Cerebellar nuclear complex (tissue), 1 donor: Measurements from ENCODE around the gene MMP12.

ENCODE experiments used
- DNase-seq, 2 experiments: peaks; one replicate each; lab custom pipeline; 2025; lab: John Stamatoyannopoulos, UW

MMP12 gene

GRCh38 chr11:102850973-102851745 lies 23.6 kb downstream of the MMP12 start:
- DNase-seq = no peak

DNA sequence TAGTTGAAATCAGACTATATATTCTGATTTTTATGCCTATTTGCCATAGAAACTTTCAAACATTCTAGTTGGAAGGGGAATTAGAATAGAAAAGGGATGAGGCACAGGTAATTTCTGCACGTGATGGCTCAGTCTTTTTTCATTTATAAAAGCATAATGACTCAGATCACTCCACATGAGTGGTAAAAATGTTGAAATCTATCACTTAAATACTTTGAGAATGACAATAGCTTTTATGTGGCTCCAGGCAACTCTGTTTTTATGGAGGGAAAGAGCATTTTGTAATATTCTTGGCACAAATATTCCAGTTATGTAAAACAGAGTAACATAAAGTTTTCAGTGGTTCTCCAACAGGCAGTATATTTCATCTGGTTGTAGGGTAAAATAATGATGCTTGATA lies 25.5 kb downstream of the MMP12 start:
- DNase-seq = no peak

- DNase-seq = no peak
These were observed 28.5 kb downstream of the MMP12 start for GRCh38 chr11:102846292-102846691.

GRCh38 chr11:102843489-102843888 lies 31.3 kb downstream of the MMP12 start, which contains the start of gene MMP3:
Gene MMP3, minus strand, starts transcription at chr11:102843609. Its CDS starts 63 bp downstream, at chr11:102843546.
- no peak for DNase-seq

- no peak for DNase-seq
These were observed 31.9 kb downstream of the MMP12 start for GRCh38 chr11:102842930-102843329.

- no peak for DNase-seq
These were observed 34.8 kb downstream of the MMP12 start for GRCh38 chr11:102840018-102840417.

DNA sequence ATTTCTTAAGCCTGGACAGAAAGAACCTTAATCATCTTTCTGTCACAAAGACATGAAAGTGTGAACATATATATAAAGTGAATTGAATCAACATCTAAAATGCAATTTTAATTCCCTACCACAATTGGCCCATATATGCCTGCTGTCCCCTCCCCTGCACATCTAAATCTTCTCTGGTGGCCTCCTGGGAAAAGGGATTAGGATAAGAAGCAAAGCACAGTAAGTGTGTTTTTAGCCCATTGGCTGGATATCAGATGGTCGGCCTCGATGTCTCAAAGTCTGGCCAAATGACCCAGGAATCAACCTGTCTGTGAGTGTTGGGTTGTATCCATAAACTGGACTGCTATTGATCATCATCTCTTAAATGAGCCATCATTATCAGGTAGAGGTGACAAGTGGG lies 37.1 kb downstream of the MMP12 start:
- no peak for DNase-seq

DNA sequence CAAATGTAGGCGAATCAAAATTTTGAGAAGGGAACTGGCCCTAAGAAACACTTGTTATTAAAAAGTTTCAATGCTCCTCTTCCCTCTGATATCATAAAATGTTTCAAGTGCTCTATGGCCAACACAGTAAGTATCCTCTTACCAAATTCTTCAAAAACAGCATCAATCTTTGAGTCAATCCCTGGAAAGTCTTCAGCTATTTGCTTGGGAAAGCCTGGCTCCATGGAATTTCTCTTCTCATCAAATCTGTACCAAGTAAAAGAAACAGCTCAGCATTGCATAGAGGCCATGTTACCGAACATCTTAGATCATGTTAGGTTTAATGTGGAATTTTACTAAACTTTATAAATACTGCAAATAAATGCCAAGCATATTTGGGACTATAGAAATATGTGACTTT lies 37.6 kb downstream of the MMP12 start:
- no peak for DNase-seq

DNA sequence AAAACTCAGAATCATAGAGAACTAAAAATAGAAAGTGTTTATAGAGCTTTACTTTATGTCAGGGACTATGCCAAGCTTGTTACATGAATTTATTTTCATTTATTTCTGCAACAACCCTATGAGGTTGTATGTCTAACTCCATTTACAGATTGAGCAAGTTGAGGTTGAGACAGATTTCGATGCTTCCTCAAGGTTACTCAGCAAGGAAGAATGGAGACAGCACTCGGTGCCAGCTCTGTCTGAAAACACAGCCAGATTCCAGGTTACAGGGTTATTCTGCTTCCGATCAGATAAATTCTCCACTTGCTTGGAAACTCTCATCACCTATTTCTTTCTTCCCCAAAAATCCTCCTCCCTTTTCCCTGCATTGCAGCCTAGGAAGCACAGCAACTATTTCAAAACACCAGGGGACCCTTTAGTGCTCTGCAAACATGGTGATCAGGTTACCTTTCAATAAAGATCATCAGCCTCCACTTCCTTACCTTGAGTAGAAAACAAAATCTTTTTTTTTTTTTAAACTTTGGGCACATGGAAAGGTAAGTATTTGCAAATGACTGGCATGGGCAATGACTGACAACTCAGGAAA lies 38.4 kb downstream of the MMP12 start:
- no peak for DNase-seq

- no peak for DNase-seq
These were observed 41.1 kb downstream of the MMP12 start for GRCh38 chr11:102833731-102834130.

- DNase-seq = no peak
These were observed 42.2 kb downstream of the MMP12 start for GRCh38 chr11:102832612-102833011.

GRCh38 chr11:102831489-102832440 lies 43.0 kb downstream of the MMP12 start:
- no peak for DNase-seq

DNA sequence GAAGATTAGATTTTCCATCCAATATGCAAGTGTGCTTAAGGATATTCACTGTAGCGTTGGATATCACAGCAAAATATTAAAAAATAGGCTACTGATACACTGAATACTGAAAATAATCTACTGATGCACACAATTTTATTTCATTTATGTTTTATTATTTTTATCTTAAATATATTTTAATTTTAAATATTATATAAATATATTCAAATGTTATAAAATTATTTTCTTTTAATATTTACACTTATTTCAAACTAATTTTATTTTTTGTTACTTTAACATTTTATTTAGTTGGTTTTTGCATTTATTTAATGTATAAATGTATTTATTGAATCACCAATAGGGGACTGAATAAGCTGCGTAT lies 43.7 kb downstream of the MMP12 start:
- DNase-seq = no peak

GRCh38 chr11:102830001-102830727 lies 44.6 kb downstream of the MMP12 start:
- no peak for DNase-seq

DNA sequence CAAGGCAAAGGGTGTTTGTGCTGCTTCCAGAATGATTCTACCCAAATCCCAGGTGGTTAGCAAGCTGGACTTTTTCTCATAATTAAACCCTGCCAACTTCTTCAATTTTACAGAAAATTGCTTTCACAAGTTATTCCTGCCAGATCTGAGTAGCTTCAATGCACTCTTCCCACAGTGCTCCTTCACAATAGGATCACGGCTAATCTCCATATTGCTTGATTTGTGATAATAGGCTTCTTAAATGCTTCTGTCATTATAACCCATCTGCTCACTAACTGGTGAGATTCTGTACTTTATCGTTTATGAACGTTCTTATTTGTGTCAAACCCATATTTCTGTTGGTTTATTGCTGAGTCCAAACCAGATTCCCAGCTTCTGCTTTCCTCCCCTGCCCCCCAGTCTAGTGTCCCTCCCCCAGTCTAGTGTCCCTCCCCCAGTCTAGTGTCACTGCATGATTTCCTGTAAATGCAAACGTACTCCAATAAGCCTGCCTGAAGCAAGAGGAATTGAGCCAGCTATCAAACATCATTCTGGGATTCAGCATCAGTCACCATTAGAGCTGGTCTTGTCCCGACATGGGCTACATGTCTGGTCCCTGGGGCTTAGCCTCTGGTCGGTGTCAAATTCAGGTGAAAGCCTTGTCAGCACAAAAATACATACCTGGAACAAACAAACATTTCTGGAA lies 45.3 kb downstream of the MMP12 start:
- no peak for DNase-seq

DNA sequence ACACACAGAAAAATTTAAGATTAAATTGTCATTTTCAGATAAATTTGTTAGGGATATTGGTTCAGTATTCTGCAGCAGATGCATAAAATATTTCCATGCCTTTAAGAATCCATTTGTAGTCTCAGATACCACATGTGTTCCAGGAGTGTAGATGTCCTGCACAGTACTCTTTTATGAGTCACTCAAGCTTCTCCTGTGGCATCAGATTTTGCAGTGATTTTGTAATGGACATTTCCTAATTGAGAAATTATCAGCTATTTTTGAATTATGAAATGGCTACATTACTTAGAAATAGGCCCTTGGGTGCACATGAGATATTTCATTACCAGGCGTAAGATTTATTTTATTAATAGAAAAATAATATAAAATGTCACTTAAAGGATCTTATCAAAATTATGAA lies 50.2 kb downstream of the MMP12 start:
- DNase-seq = no peak

DNA sequence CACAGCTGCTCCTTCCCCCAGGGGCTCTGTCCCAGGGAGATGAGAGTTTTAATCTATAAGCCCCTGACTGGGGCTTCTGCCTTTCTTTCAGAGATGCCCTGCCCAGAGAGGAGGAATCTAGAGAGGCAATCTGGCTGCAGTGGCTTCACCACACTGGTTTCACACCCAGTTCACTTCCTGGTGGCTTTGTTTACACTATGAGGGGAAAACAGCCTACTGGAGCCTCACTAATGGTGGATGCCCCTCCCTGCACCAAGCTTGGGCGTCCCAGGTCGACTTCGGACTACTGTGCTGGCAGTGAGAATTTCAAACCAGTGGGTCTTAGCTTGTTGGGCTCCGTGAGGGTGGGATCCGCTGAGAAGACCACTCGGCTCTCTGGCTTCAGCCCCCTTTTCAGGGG lies 55.3 kb downstream of the MMP12 start:
- DNase-seq = no peak

- no peak for DNase-seq
These were observed 61.3 kb downstream of the MMP12 start for GRCh38 chr11:102813484-102813883.
